NCI-H146 (cell line): Measurements from ENCODE around the gene MED13L.
"Not testable (repeated sequence)": the region's sequence is repeated elsewhere in the genome, so short reads cannot be mapped to it uniquely, and the experiment has no call there.

ENCODE experiments used
- DNase-seq: peaks from one replicate; lab custom pipeline; 2025; lab: John Stamatoyannopoulos, UW

The MED13L gene

DNA sequence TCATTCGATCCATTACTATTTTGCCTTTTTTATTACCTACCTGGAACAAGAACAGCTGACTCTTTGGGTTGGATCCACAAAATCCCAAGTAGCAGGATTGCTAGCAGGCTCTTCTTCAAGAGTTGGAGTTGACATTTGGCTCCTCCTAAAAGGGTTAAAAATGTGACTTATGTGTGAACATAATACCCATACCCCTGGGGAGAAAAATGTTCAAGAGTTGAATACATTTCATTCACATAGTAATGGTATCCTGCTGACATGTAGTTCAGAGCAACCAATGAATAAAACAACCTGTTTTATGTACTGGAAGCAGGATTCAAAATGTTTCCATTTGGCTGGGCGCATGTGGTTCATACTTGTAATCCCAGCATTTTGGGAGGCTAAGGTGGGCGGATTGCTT is 264.7 kb downstream of the MED13L start:
- peak; percentile 4 for DNase-seq

- DNase-seq, result no peak
Observed at GRCh38 chr12:116011217-116011616, 266.3 kb downstream of the MED13L start.

DNA sequence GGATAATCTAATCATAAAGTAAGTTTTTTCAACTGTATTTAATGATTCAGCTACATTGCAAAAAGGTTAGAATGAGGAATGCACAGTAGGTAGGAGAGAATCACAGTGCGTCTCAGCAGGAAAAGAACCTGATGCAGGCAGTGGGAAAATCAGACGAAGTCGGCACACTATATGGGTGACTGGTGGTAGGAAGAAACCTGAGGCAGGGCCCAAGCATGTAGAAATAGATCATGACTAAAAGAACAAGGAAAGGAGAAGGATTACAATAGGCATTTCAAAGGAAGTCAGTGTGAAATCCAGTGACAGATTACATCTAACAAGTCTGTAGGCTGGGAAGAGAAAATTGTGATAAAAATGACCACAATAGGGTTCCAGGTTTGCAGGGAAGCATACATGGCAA is 267.0 kb downstream of the MED13L start:
- no peak for DNase-seq

DNA sequence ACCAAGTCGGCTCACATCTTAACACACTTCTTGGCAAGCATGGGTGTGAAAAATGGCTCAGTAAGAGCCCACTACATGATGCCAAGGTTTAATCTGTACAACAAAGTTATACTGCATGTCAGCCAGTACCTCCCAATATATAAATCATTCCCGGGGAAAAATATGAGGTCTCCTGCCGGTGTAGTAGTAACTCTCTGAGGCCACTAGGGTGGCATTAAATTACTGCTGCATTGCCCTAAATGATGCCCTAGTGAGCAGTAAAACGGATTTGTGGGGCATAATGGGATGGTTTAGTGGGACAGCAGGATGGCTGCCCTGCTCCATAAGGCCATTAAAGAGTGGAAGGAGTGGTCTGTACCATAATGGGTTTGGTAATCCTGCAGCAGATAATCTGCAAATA is 267.7 kb downstream of the MED13L start:
- DNase-seq, result no peak

DNA sequence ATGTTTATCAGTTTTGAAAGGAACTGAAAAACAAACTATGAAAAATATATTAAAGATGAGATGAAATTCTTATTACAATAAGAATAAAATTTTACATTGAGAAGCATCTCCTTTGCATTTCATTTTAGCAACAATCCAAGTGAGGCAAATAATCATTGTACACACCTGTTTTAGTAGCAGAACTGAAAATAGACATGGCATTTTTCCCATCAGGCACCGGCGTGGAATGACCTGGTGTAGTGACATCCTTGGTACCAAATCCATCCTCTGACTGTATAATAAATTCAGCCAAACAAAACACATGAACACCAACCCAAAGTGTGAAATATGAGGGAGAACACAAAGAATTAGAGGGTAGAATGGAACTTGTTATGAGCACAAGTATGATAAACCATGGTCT is 271.4 kb downstream of the MED13L start:
- no peak for DNase-seq

DNA sequence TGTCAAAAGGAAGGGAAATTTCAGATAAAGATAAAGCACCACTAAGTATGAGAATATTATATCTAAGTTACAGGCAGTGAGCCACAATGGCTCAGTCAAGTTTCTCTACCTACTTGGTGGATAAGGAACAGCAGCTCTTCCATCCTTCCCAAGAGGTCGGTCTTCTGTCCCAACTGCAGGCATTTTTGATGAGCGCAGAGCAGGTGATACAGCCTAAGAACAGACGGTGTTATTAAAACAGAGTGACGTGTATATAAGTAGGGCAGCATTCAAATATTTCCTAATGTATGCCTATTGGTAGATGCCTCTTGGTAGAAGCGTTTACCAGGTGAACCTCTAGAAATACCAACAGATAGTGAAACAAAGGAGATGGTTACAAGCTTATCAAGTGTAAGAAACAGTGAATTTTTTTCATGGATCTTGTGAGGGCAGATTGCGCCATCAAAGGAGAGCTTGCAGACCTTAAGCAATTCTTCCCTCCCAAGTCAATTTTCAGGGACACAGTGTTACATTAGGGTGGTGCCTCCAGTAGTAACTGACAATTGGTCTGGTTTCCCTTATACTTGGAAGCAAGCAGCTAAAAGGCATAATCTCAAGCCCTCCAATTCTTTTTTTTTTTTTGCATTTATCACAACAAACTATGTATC is 274.5 kb downstream of the MED13L start:
- no peak for DNase-seq

DNA sequence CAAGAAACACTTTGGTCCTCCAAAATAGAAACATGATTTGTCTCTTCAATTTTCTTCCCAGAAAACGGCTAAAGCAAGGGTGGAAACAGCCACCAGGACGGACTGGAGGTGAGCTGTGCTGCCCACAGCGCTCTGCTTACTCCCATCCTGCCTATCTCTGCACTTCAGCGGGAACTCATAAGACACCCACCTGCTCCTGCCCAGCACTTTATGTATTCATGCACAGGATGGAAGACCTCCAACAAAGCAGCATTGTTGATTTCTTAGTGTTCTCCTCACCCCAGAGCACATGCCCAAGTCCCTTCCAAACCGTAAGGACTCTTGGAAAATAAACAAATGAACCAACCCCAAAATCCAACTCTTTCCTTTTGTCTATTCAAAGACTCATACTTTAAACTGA is 277.2 kb downstream of the MED13L start:
- DNase-seq, result no peak

DNA sequence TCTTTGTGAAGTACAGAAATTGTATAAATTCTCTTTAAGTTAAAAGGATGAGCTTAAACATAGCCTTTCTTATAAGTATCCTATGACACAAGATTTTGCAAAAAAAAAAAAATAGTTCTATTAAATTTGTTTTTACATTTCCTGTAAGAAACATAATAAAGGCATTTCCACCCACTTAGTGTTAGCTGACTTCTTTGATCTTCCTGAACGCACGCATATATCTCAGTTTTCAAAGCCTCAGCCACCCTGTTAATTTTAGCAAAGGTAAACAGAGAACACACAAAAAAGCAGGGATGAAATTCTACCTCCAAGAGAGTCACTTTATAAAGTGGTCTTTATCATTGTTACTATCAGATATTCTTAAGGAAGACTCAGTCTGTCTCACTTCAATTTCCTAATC is 277.9 kb downstream of the MED13L start:
- DNase-seq, result no peak

DNA sequence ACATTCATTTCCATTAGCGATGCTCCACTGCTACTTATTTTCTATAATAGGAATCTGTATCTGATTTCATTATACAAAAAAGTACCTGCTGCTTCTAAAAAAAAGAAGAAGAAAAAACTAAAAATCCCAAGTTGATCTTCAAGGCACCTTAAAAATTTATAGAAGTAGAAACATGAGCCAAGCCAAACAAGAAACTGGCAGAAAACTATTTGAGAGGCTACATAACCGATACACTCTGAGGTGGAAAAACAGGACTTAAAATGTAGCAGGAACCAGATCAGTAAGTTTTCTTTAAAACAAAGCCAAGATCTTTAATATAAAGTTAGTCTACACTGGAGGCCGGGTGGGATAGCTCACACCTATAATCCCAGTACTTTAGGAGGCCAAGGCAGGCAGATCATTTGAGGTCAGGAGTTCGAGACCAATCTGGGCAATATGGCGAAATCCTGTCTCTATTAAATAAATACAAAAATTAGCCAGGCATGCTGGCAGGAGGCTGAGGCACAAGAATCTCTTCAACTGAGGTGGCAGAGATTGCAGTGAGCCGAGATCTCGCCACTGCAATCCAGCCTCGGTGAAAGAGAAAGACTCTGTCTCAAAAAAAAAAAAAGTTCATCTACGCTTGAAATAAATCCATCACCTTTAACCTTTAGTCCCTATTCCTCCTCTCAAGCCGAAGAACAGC is 278.6 kb downstream of the MED13L start:
- no peak for DNase-seq

DNA sequence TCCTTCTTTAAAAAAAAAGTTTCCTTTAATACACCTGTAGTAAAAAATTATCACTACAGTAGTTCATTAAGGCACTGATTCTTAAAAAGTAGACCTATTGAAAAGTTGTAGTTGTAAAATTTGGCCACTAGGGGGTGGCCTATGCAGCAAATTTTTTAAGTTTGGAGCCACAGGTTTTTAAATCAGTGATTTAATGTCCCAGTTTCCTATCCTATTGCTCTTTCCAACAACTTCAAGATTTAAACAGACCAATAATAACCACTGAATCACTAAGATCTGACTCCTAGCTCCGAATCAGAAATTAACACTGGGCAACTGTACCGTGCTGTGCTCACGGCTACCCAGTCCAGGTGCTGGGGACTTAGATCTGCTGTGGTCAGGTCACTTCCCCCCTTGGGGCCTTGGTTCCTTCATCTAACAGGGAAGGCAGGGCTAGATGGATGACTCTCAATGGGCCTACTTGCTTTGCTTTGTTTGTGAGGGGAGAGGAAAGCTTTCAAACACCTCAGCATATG is 279.3 kb downstream of the MED13L start:
- DNase-seq, result peak; percentile 20

GRCh38 chr12:115993737-115994136 is 283.8 kb downstream of the MED13L start:
- DNase-seq, result no peak

GRCh38 chr12:115990241-115990640 is 287.3 kb downstream of the MED13L start:
- no peak for DNase-seq

- no peak for DNase-seq
Observed at GRCh38 chr12:115988625-115989563, 288.6 kb downstream of the MED13L start.

DNA sequence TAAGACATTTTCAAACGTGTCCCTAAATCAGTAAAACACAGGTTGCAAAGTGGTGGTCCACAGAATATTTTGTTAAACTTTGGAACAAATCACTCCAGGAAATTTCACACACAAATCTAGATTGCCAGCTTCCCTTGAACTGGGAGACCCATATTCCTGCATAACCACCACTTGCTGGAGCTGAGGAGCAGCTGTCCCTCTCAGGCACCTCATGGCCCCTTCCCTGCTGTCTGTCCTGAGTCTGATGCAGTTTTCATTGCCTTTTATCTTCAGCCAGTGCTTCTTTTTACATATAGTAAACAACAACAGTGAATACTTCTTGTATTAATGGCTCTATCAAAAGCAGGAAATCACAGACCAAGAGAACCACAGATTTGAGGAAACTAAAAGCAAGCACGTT is 289.3 kb downstream of the MED13L start:
- DNase-seq, result no peak

DNA sequence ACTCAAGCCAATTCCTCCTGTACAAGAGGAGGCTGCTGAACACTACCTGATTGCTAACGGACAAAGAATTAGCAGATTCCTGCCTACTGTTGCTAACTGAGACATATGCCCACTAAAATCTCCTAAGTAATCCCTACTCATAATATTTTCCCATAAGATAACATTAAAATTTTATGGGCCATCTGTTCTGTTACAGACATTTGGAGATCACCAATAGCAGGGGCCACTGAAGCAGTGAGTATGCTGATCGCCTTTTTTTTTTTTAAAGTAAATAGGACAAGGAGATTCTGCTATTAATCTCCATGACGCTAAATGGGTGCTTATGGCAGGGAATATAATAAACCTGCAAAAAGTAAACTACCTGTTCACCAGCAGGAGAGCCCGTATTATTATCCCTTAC is 292.9 kb downstream of the MED13L start:
- DNase-seq, result no peak

- DNase-seq, result no peak
Observed at GRCh38 chr12:115983226-115983798, 294.2 kb downstream of the MED13L start.

GRCh38 chr12:115980339-115980738 is 297.2 kb downstream of the MED13L start:
- no peak for DNase-seq

- no peak for DNase-seq
Observed at GRCh38 chr12:115979851-115980250, 297.6 kb downstream of the MED13L start.

GRCh38 chr12:115979351-115979750 is 298.1 kb downstream of the MED13L start:
- DNase-seq, result no peak

GRCh38 chr12:115976829-115977228 is 300.7 kb downstream of the MED13L start:
- not testable (repeated sequence) for DNase-seq

DNA sequence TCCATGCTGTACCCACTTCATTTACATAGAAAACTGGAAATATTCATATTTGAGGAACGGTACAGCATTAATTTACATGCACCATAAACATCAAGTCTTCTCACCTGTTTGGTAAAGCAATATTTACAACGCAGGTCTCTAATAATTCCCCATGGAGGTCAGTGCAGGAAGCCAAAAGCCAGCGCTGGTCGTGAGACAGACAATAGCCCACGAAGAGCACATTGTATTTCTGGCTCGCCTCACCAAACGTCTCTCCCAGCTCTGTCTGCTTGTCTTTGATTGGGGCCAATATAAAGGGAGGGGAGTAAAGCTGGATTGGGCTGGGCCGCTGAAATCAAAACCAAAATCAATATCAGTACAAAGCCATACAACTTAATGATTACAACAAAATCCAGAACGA is 302.1 kb downstream of the MED13L start:
- peak; percentile 8 for DNase-seq
